ENCODE results near the gene DCTN3. TPM values are rescaled to one million over a fixed set of nuclear protein-coding genes. Genes with fewer than 3 reads are reported as not detected.
"Not testable (repeated sequence)": the region's sequence is repeated elsewhere in the genome, so short reads cannot be mapped to it uniquely, and the experiment has no call there.

DCTN3 gene
- total and polyA plus RNA-seq, 10 of the 15 experiments (the other 5 are each of a cell fraction or from before 2014, with no cell fraction given) = 19.0 to 120 (median 71.8) TPM

- TF ChIP-seq PKNOX1 (IDR thresholded peaks at IDR 0.05) = no peak
Measured at GRCh38 chr9:34644766-34645314, 24.5 kb upstream of the DCTN3 start (continued).

GRCh38 chr9:34642679-34643078 lies 22.4 kb upstream of the DCTN3 start:
- H4K20me1 ChIP-seq (ENCODE audit: control insufficient read depth, insufficient read depth) = no peaks in the 10 kb centered on the region; the same call in 1 of the 2 replicates
- no peak overlapping the region for H3K9ac ChIP-seq (ENCODE audit: control insufficient read depth, insufficient read depth, low read length)
- POLR2A ChIA-PET = no interaction called here
- intact Hi-C loops (cut with micrococcal nuclease; ENCODE audit: unreplicated experiment) = no loop called here
- in situ Hi-C loops (cut with MboI) = loop anchor here (5.0 kb wide), 1 partner anchor 50 kb away; no protein-coding TSS in a partner anchor
- H3K27me3 ChIP-seq (replicated peaks in 1 of 2; ENCODE audit: control insufficient read depth in 2 of 2, insufficient read depth in 2 of 2, low read length in 1 of 2) = no peaks in the 10 kb centered on the region
- no peak for ATAC-seq
- H3K79me2 ChIP-seq (ENCODE audit: control insufficient read depth, insufficient read depth, low read length) = peaks cover 12% of the 10 kb centered on the region
- no peak overlapping the region for H3K4me2 ChIP-seq (ENCODE audit: control insufficient read depth, insufficient read depth)
- FAIRE-seq = no peak
- H3K9me3 ChIP-seq (replicated peaks; ENCODE audit: control insufficient read depth, insufficient read depth, low read length) = no peaks in the 10 kb centered on the region
- SMC1A ChIA-PET (ENCODE audit: uncharacterized antibody, unreplicated experiment) = interaction anchor here (1.2 kb wide), 1 partner anchor 9 kb away, joined by 3 read pairs; no protein-coding TSS in a partner anchor
- H3K4me1 ChIP-seq (ENCODE audit: control insufficient read depth, insufficient read depth, low read length) = peaks cover 8% of the 10 kb centered on the region
- CTCF ChIA-PET = interaction anchor here (1.5 kb wide), 1 partner anchor 9 kb away, joined by 14 read pairs; no protein-coding TSS in a partner anchor
- no peak for DNase-seq (ENCODE audit: low read depth, low spot score)
- no peaks in the 10 kb centered on the region for H3K36me3 ChIP-seq (ENCODE audit: control insufficient read depth in 2 of 2, insufficient read depth in 2 of 2, low read length in 1 of 2)
- no TSS peak for BruUV-seq (replicated peaks)
- WGBS (ENCODE audit: insufficient coverage, insufficient replicate concordance, low lambda C conversion rate, missing lambda C conversion rate) = 47% methylated on average over 1 of the region's 1 CpG
- RAD21 ChIA-PET (ENCODE audit: unreplicated experiment) = interaction anchor here (0.7 to 1.1 kb wide), 2 partner anchors 9 to 39 kb away, joined by 3 read pairs; no protein-coding TSS in a partner anchor
- no peak overlapping the region for H3K4me3 ChIP-seq
- H2AFZ ChIP-seq (ENCODE audit: control insufficient read depth, low read depth, low read length) = no peak overlapping the region
- TF ChIP-seq CBX5 (IDR thresholded peaks at IDR 0.05; ENCODE audit: low read depth) = no peak
- no peak for TF ChIP-seq BACH1 (IDR thresholded peaks at IDR 0.05; ENCODE audit: borderline replicate concordance)
- TF ChIP-seq YBX1 (IDR thresholded peaks at IDR 0.05) = no peak
- no peak for TF ChIP-seq POLR2A (IDR thresholded peaks at IDR 0.05; ENCODE audit: low read depth, low read length)
- TF ChIP-seq BCL3 (IDR thresholded peaks at IDR 0.05; ENCODE audit: borderline replicate concordance, insufficient read depth, low read depth, low read length, poor library complexity, severe bottlenecking) = no peak
- TF ChIP-seq ESRRA (IDR thresholded peaks at IDR 0.05; ENCODE audit: low read length) = no peak
- no peak for TF ChIP-seq SUPT20H (IDR thresholded peaks at IDR 0.05; ENCODE audit: borderline replicate concordance, control insufficient read depth, low read depth, low read length)
- no peak for TF ChIP-seq KLF5 (IDR thresholded peaks at IDR 0.05; ENCODE audit: partially characterized antibody)
- no peak for TF ChIP-seq MXI1 (IDR thresholded peaks at IDR 0.05; ENCODE audit: low read depth, low read length)
- no peak for TF ChIP-seq RBBP5 (conservative IDR thresholded peaks at IDR 0.05)
- TF ChIP-seq BRCA1 (IDR thresholded peaks at IDR 0.05; ENCODE audit: low read depth, low read length) = no peak
- no peak for TF ChIP-seq POU2F2 (IDR thresholded peaks at IDR 0.05; ENCODE audit: borderline replicate concordance, low read depth, low read length)
- H3K27ac ChIP-seq (ENCODE audit: control insufficient read depth, insufficient read depth) = no peak overlapping the region

- H3K4me3 ChIP-seq; H4K20me1 ChIP-seq (ENCODE audit: control insufficient read depth, insufficient read depth); H3K9ac ChIP-seq (ENCODE audit: control insufficient read depth, insufficient read depth, low read length); in situ Hi-C loops (cut with MboI); H3K36me3 ChIP-seq (ENCODE audit: control insufficient read depth in 2 of 2, insufficient read depth in 2 of 2, low read length in 1 of 2); FAIRE-seq; H3K4me1 ChIP-seq (ENCODE audit: control insufficient read depth, insufficient read depth, low read length); BruUV-seq (replicated peaks); H3K27me3 ChIP-seq (replicated peaks in 1 of 2; ENCODE audit: control insufficient read depth in 2 of 2, insufficient read depth in 2 of 2, low read length in 1 of 2); intact Hi-C loops (cut with micrococcal nuclease; ENCODE audit: unreplicated experiment); H3K9me3 ChIP-seq (replicated peaks; ENCODE audit: control insufficient read depth, insufficient read depth, low read length); DNase-seq (ENCODE audit: low read depth, low spot score); ATAC-seq; H3K4me2 ChIP-seq (ENCODE audit: control insufficient read depth, insufficient read depth); H3K27ac ChIP-seq (ENCODE audit: control insufficient read depth, insufficient read depth); H2AFZ ChIP-seq (ENCODE audit: control insufficient read depth, low read depth, low read length): not testable (repeated sequence)
- RAD21 ChIA-PET (ENCODE audit: unreplicated experiment) = interaction anchor here (2.6 kb wide), 1 partner anchor 8 kb away, joined by 14 read pairs; the partner anchor contains the start of gene GALT
- CTCF ChIA-PET = interaction anchor here (6.7 to 8.3 kb wide), 3 partner anchors 8 to 26 kb away, joined by 58 to 118 read pairs (median 103); partner anchors contain the start of genes DCTN3, GALT and RPP25L
- POLR2A ChIA-PET = interaction anchor here (0.6 to 3.4 kb wide), 2 partner anchors 8 to 53 kb away, joined by 7 to 25 read pairs; partner anchors contain the start of gene GALT
- SMC1A ChIA-PET (ENCODE audit: uncharacterized antibody, unreplicated experiment) = interaction anchor here (0.8 to 1.5 kb wide), 3 partner anchors 22 to 63 kb away, joined by 3 to 6 read pairs (median 3); no protein-coding TSS in a partner anchor
- WGBS (ENCODE audit: insufficient coverage, insufficient replicate concordance, low lambda C conversion rate, missing lambda C conversion rate) = 72% methylated on average over 8 of the region's 8 CpGs
- H3K79me2 ChIP-seq (ENCODE audit: control insufficient read depth, insufficient read depth, low read length) = peaks cover 15% of the 10 kb centered on the region
Measured at GRCh38 chr9:34639322-34639721, 19.0 kb upstream of the DCTN3 start.

Measured in GM12878 (cell line).